SK-N-SH treated with all-trans-retinoic acid at 6 μM for 48 hours (cell line): ENCODE measurements around the gene NRG4.

Experiments
- ESRRG ChIP-seq: fragments of 250-450 bp; sonication (Bioruptor Pico); IDR thresholded peaks from 2 replicates; pipeline ENCODE4 v1.6.1; 2021; ENCODE audit warnings: mild to moderate bottlenecking
- ISL1 ChIP-seq: fragments of 250-450 bp; sonication (Bioruptor Pico); IDR thresholded peaks from 2 replicates; pipeline ENCODE4 v2.1.2; 2022; ENCODE audit warnings: mild to moderate bottlenecking, moderate library complexity
- RARB ChIP-seq: fragments of 250-450 bp; sonication (Bioruptor Pico); IDR thresholded peaks from 2 replicates; pipeline ENCODE4 v1.8.0; 2021; ENCODE audit warnings: mild to moderate bottlenecking, moderate library complexity
- TOX ChIP-seq: fragments of 250-450 bp; sonication (Bioruptor Pico); IDR thresholded peaks from 2 replicates; pipeline ENCODE4 v1.8.0; 2021; ENCODE audit warnings: mild to moderate bottlenecking, moderate library complexity, borderline replicate concordance
- TSHZ2 ChIP-seq: fragments of 250-450 bp; sonication (Bioruptor Pico); IDR thresholded peaks from 2 replicates; pipeline ENCODE4 v1.5.0; 2020; ENCODE audit warnings: mild to moderate bottlenecking, moderate library complexity
- ZFP3 ChIP-seq: fragments of 250-450 bp; sonication (Bioruptor Pico); IDR thresholded peaks from 2 replicates; pipeline ENCODE4 v1.5.0; 2020; ENCODE audit warnings: mild to moderate bottlenecking, moderate library complexity
- ZFP30 ChIP-seq: fragments of 450-650 bp; formaldehyde crosslinking; IDR thresholded peaks from 2 replicates; pipeline ENCODE4 v1.5.0; 2022; ENCODE audit warnings: mild to moderate bottlenecking, moderate library complexity
- ZNF565 ChIP-seq: fragments of 450-650 bp; formaldehyde crosslinking; conservative IDR thresholded peaks from 2 replicates; pipeline ENCODE4 v1.5.0; 2020; ENCODE audit warnings: low read depth, mild to moderate bottlenecking, moderate library complexity
- ZNF70 ChIP-seq: fragments of 450-650 bp; formaldehyde crosslinking; IDR thresholded peaks from 2 replicates; pipeline ENCODE4 v1.5.0; 2020; ENCODE audit warnings: mild to moderate bottlenecking, moderate library complexity
- ZNF8 ChIP-seq: fragments of 450-650 bp; formaldehyde crosslinking; IDR thresholded peaks from 2 replicates; pipeline ENCODE4 v1.5.0; 2020; ENCODE audit warnings: mild to moderate bottlenecking, moderate library complexity
- TF ChIP-seq, protein P1 (sequence below): fragments of 250-450 bp; sonication (Bioruptor Pico); IDR thresholded peaks from 2 replicates; pipeline ENCODE4 v1.8.0; 2020; ENCODE audit warnings: mild to moderate bottlenecking, moderate library complexity, borderline replicate concordance
- TF ChIP-seq, protein P2 (sequence below): fragments of 250-450 bp; sonication (Bioruptor Pico); IDR thresholded peaks from 2 replicates; pipeline ENCODE4 v1.5.1; 2020; ENCODE audit warnings: low read depth, mild to moderate bottlenecking, moderate library complexity

DNA sequence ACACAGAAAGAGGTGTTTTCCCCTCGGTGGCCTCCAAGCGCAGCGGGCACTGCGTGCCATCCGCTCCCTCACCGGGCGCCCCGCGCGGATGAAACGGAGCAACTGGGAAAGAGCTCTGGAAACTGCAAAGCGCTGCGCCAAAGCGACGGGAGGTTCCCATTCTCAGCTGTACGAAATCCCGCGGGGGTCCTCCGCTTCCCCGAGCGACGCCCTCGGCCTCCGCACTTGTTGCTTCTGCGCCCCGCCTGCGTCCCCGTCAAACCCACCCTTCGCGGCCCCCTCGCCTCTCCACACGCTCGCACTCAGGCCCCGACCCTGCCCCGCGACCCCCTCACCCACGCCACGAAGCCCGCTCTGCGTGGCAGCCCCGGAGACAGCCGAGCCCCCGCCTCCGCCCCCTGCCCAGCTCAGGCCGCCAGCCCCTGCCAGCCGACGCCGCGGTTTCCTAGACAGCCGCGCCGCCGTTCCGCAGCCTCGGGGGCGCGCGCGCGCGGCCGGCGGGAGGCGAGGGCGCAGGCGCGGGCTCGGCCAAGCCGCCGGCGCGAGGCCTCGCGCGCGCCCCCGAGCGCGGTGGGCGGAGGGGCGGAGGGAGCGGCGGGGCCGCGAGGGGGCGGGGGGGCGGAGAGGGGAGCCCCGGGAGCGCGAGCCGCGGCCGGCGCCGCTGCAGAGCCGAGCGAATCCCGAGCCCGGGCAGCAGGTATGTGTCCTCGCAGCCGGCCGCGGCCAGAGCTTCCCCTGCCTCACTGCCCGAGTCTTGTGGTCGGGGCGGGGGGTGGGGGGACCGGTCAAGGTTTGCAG, 47.3 kb upstream of the NRG4 start, which contains the start of gene TMEM266:
- no peak for TF ChIP-seq ESRRG (CRISPR knock-in tag)
- no peak for TF ChIP-seq RARB (CRISPR knock-in tag)
- no peak for TF ChIP-seq ZFP3 (CRISPR knock-in tag)
- TF ChIP-seq, protein P1, sequence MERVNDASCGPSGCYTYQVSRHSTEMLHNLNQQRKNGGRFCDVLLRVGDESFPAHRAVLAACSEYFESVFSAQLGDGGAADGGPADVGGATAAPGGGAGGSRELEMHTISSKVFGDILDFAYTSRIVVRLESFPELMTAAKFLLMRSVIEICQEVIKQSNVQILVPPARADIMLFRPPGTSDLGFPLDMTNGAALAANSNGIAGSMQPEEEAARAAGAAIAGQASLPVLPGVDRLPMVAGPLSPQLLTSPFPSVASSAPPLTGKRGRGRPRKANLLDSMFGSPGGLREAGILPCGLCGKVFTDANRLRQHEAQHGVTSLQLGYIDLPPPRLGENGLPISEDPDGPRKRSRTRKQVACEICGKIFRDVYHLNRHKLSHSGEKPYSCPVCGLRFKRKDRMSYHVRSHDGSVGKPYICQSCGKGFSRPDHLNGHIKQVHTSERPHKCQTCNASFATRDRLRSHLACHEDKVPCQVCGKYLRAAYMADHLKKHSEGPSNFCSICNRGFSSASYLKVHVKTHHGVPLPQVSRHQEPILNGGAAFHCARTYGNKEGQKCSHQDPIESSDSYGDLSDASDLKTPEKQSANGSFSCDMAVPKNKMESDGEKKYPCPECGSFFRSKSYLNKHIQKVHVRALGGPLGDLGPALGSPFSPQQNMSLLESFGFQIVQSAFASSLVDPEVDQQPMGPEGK (CRISPR knock-in tag) = no peak
- no peak for TF ChIP-seq ISL1 (CRISPR knock-in tag)
- TF ChIP-seq ZFP30 = no peak
- TF ChIP-seq, protein P2, sequence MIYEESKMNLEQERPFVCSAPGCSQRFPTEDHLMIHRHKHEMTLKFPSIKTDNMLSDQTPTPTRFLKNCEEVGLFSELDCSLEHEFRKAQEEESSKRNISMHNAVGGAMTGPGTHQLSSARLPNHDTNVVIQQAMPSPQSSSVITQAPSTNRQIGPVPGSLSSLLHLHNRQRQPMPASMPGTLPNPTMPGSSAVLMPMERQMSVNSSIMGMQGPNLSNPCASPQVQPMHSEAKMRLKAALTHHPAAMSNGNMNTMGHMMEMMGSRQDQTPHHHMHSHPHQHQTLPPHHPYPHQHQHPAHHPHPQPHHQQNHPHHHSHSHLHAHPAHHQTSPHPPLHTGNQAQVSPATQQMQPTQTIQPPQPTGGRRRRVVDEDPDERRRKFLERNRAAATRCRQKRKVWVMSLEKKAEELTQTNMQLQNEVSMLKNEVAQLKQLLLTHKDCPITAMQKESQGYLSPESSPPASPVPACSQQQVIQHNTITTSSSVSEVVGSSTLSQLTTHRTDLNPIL (CRISPR knock-in tag) = no peak
- no peak for TF ChIP-seq ZNF70 (CRISPR knock-in tag)
- no peak for TF ChIP-seq TSHZ2
- no peak for TF ChIP-seq ZNF8 (CRISPR knock-in tag)
- TF ChIP-seq TOX (CRISPR knock-in tag) = no peak
- TF ChIP-seq ZNF565 (CRISPR knock-in tag) = no peak
